ENCODE data around the gene TFF1.

The TFF1 gene

GRCh38 chr21:42361286-42361685, 5.0 kb downstream of the TFF1 start:
- DNase-seq (ENCODE audit: low read depth, low spot score), result no peak
- H3K4me3 ChIP-seq (ENCODE audit: low read depth, low read length), result no peak overlapping the region
- ChIA-PET POLR2A (no interaction called here), CTCF (no interaction called here)
- TF ChIP-seq CTCF (IDR thresholded peaks at IDR 0.05; ENCODE audit: insufficient read depth, low read length, missing control alignments), result no peak

GRCh38 chr21:42360317-42360716, 6.0 kb downstream of the TFF1 start:
- no peak overlapping the region for H3K4me3 ChIP-seq (ENCODE audit: low read depth, low read length)
- no peak for TF ChIP-seq CTCF (IDR thresholded peaks at IDR 0.05; ENCODE audit: insufficient read depth, low read length, missing control alignments)
- POLR2A ChIA-PET, result no interaction called here
- no peak for DNase-seq (ENCODE audit: low read depth, low spot score)
- CTCF ChIA-PET, result no interaction called here

- ChIA-PET CTCF (no interaction called here), POLR2A (no interaction called here)
- no peak for DNase-seq (ENCODE audit: low read depth, low spot score)
- H3K4me3 ChIP-seq (ENCODE audit: low read depth, low read length), result no peak overlapping the region
- no peak for TF ChIP-seq CTCF (IDR thresholded peaks at IDR 0.05; ENCODE audit: insufficient read depth, low read length, missing control alignments)
Measured at GRCh38 chr21:42358937-42359336, 7.4 kb downstream of the TFF1 start.

- POLR2A ChIA-PET, result no interaction called here
- CTCF ChIA-PET, result no interaction called here
- no peak for DNase-seq (ENCODE audit: low read depth, low spot score)
- no peak for TF ChIP-seq CTCF (IDR thresholded peaks at IDR 0.05; ENCODE audit: insufficient read depth, low read length, missing control alignments)
- H3K4me3 ChIP-seq (ENCODE audit: low read depth, low read length), result no peak overlapping the region
Measured at GRCh38 chr21:42358261-42358660, 8.1 kb downstream of the TFF1 start.

GRCh38 chr21:42357307-42357706, 9.0 kb downstream of the TFF1 start:
- no peak for DNase-seq (ENCODE audit: low read depth, low spot score)
- no peak for TF ChIP-seq CTCF (IDR thresholded peaks at IDR 0.05; ENCODE audit: insufficient read depth, low read length, missing control alignments)
- H3K4me3 ChIP-seq (ENCODE audit: low read depth, low read length), result no peak overlapping the region
- ChIA-PET POLR2A (no interaction called here), CTCF (no interaction called here)

GRCh38 chr21:42356650-42357049, 9.7 kb downstream of the TFF1 start:
- no peak for DNase-seq (ENCODE audit: low read depth, low spot score)
- no peak for TF ChIP-seq CTCF (IDR thresholded peaks at IDR 0.05; ENCODE audit: insufficient read depth, low read length, missing control alignments)
- no peak overlapping the region for H3K4me3 ChIP-seq (ENCODE audit: low read depth, low read length)
- ChIA-PET CTCF (no interaction called here), POLR2A (no interaction called here)

All from AG04449 (cell line).